ENCODE measurements around the gene DDX39B.

DDX39B gene

DNA sequence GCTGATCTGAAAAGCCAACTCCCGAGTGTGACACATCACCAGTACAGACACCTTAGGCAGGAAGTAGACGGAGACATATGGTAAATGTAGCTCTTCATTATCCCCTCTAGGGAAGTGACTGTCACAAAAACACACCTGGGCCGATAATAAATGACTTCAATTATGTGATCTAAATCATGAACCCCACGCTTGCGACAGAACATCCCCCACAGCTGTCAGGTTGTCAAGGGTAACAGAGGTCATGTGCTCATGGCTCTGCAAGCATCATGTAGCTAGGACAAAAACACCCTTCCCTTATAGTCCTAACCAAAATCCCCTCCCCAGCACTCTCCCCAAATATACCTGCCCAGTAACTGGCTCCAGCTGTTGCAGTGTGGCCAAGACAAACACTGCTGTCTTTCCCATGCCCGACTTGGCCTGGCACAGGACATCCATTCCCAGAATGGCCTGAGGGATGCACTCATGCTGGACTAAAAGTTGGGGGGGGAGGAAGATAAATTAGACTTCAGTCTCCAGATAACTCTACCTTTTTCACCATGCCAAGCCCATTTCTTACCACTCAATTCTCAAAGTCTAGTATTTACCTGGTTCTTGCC, 2.9 kb downstream of the DDX39B start:
- Histone ChIP-seq H3K4me1 (ENCODE audit: control insufficient read depth, insufficient read depth, low read length, poor library complexity, severe bottlenecking) (peaks cover 23% of the 10 kb centered on the region), H3K27ac (ENCODE audit: insufficient read depth, low read length, poor library complexity, severe bottlenecking) (peak overlapping the region; percentile 93), H3K27me3 (replicated peaks; ENCODE audit: control insufficient read depth, insufficient read depth, low read length, poor library complexity, severe bottlenecking) (no peaks in the 10 kb centered on the region), H3K36me3 (ENCODE audit: control insufficient read depth, insufficient read depth, low read length) (peaks cover 60% of the 10 kb centered on the region), H3K4me3 (ENCODE audit: insufficient read depth, low read depth, low read length, poor library complexity, severe bottlenecking) (no peak overlapping the region), H3K9me3 (ENCODE audit: control insufficient read depth, low read length) (no peaks in the 10 kb centered on the region)
- DNase-seq = no peak

DNA sequence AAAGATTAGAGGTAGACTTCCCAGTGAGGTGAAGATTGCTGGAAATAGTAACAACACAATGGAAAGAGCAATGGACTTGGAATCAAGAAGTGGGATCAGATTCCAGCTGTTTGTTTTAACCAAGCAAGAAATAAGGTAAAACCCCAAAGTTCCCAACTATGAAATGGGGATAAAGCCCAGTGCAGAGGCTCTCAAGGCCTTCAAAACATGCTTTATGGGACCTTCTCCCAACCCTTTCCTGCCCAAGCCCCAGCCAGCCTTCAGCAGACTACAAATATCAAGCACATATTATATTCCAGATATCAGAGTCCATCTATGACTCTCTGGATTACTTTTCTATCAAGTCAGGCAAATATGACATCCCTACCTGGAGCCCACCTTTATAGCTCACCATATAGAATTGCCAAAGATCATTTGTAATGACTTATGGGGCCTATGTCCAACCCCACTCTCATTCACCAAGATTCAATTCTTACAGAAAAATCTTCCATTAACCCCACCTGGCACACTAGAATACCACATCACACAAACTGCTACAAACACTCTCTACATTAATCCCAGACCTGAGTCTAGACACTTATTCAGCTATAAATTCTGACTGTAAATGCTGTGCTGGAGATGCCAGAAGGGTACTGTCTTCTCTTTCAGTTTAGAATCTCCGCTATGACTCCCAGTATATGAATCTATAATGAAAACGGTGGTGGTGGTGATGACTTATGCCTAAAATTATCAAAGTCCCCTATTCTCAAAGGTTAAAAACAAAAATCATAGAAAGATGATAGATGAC, 6.1 kb downstream of the DDX39B start:
- H3K27ac ChIP-seq (ENCODE audit: insufficient read depth, low read length, poor library complexity, severe bottlenecking) = no peak overlapping the region
- no peaks in the 10 kb centered on the region for H3K27me3 ChIP-seq (replicated peaks; ENCODE audit: control insufficient read depth, insufficient read depth, low read length, poor library complexity, severe bottlenecking)
- no peaks in the 10 kb centered on the region for H3K9me3 ChIP-seq (ENCODE audit: control insufficient read depth, low read length)
- H3K4me3 ChIP-seq (ENCODE audit: insufficient read depth, low read depth, low read length, poor library complexity, severe bottlenecking) = no peak overlapping the region
- H3K36me3 ChIP-seq (ENCODE audit: control insufficient read depth, insufficient read depth, low read length) = peaks cover 92% of the 10 kb centered on the region
- DNase-seq = no peak
- peaks cover 18% of the 10 kb centered on the region for H3K4me1 ChIP-seq (ENCODE audit: control insufficient read depth, insufficient read depth, low read length, poor library complexity, severe bottlenecking)

DNA sequence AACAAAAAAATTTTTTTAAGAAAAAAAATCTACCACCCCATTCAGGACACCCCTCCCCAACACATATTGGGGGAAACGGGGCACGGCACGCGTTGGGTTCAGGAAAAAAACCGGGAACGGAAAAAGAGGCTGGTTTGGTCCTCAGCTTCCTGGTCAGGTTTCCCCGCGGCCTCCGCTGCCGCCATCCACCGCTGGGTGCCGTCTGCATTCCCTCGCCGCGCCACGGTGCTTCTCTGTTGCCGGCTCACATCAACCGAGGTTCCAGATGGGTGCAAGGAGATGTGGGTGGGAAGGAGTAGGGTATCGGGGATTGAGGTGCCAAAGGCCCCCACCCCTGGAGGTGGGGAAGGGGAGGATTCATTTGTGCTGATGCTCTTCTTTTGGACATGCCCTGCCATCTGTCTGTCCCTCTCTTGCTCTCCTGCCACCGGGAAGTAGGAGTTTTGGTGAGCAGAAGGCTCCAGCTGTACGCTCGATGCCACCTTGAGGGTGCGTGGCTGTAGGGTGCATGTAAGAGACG, 7.2 kb downstream of the DDX39B start:
- no peak for DNase-seq
- Histone ChIP-seq H3K4me1 (ENCODE audit: control insufficient read depth, insufficient read depth, low read length, poor library complexity, severe bottlenecking) (peaks cover 7% of the 10 kb centered on the region), H3K27ac (ENCODE audit: insufficient read depth, low read length, poor library complexity, severe bottlenecking) (no peak overlapping the region), H3K36me3 (ENCODE audit: control insufficient read depth, insufficient read depth, low read length) (peaks cover 97% of the 10 kb centered on the region), H3K9me3 (ENCODE audit: control insufficient read depth, low read length) (no peaks in the 10 kb centered on the region), H3K4me3 (ENCODE audit: insufficient read depth, low read depth, low read length, poor library complexity, severe bottlenecking) (no peak overlapping the region), H3K27me3 (replicated peaks; ENCODE audit: control insufficient read depth, insufficient read depth, low read length, poor library complexity, severe bottlenecking) (no peaks in the 10 kb centered on the region)

DNA sequence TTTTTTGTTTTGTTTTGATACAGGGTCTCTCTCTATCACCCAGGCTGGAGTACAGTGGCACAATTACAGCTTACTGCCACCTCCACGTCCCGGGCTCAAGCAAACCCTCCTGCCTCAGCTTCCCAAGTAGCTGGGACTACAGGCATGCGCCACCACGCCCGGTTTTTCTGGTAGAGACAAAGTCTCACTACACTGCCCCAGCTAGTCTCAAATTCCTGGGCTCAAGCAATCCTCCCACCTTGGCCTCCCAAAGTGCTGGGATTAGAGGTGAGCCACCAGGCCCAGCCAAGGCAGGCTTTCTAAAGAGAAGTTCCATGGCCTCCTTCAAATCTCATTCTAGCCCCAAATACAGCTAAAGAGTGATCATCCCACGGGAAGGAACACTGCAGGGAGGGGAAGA, 7.8 kb downstream of the DDX39B start:
- no peaks in the 10 kb centered on the region for H3K9me3 ChIP-seq (ENCODE audit: control insufficient read depth, low read length)
- no peak for DNase-seq
- no peak overlapping the region for H3K4me3 ChIP-seq (ENCODE audit: insufficient read depth, low read depth, low read length, poor library complexity, severe bottlenecking)
- H3K4me1 ChIP-seq (ENCODE audit: control insufficient read depth, insufficient read depth, low read length, poor library complexity, severe bottlenecking) = peaks cover 1% of the 10 kb centered on the region
- H3K27me3 ChIP-seq (replicated peaks; ENCODE audit: control insufficient read depth, insufficient read depth, low read length, poor library complexity, severe bottlenecking) = no peaks in the 10 kb centered on the region
- H3K27ac ChIP-seq (ENCODE audit: insufficient read depth, low read length, poor library complexity, severe bottlenecking) = peak overlapping the region; percentile 14
- peaks cover 93% of the 10 kb centered on the region for H3K36me3 ChIP-seq (ENCODE audit: control insufficient read depth, insufficient read depth, low read length)

DNA sequence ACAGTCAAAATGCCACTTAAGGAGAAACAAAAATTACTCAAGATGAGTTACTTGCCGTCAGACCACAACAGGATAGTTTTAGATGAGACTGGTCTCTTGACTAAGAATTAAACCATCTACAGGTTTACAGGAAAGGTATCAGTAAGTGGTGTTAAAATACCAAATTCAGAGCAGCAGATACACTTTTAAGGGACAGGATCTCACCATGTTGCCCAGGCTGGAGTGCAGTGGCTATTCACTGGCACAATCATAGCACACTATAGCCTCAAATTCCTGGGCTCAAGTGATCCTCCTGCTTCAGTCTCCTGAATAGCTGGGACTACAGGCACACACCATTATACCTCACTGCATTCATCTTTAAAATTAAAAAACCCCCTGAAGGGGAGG, 8.4 kb downstream of the DDX39B start:
- no peak overlapping the region for H3K4me3 ChIP-seq (ENCODE audit: insufficient read depth, low read depth, low read length, poor library complexity, severe bottlenecking)
- no peaks in the 10 kb centered on the region for H3K4me1 ChIP-seq (ENCODE audit: control insufficient read depth, insufficient read depth, low read length, poor library complexity, severe bottlenecking)
- no peak overlapping the region for H3K27ac ChIP-seq (ENCODE audit: insufficient read depth, low read length, poor library complexity, severe bottlenecking)
- no peak for DNase-seq
- H3K27me3 ChIP-seq (replicated peaks; ENCODE audit: control insufficient read depth, insufficient read depth, low read length, poor library complexity, severe bottlenecking) = no peaks in the 10 kb centered on the region
- no peaks in the 10 kb centered on the region for H3K9me3 ChIP-seq (ENCODE audit: control insufficient read depth, low read length)
- H3K36me3 ChIP-seq (ENCODE audit: control insufficient read depth, insufficient read depth, low read length) = peaks cover 87% of the 10 kb centered on the region

DNA sequence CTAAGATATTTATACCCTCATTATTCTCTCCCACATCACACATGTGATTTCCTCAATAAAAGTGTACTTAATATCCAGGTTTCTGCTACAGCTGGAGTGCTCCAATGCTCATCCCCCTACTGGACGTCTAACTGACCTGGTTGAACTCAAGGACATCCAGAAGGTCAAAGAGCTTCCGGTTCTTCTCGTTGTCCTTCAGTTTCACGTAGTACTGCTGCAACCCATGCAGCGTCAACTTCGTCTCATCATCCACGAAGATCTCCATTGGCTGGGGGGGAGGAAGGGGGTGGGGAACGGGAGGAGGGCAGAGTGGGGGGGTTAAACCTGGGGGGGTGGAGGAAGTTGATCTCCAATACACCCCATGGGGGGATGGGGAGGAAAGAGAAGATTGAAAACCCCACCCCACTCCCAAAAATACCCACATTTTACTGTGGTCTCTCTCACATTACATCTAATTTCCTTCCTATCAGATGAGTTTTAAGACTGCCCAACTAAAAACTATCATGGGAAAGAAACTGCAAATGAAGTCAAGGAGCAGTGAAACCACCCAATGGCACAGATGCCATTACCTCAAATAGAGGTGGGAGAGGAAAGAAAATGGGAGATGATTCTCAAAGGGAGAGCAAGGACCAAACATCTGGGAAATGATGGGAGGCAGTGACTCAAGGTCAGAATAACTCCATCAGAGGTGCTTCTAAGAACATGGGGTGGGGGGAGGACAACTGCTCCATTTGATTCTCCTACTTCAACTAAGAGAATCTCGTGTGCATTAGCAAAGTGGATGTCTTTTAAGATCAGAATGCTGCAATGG, 9.0 kb downstream of the DDX39B start:
- no peaks in the 10 kb centered on the region for H3K27me3 ChIP-seq (replicated peaks; ENCODE audit: control insufficient read depth, insufficient read depth, low read length, poor library complexity, severe bottlenecking)
- no peak for DNase-seq
- no peak overlapping the region for H3K27ac ChIP-seq (ENCODE audit: insufficient read depth, low read length, poor library complexity, severe bottlenecking)
- peaks cover 82% of the 10 kb centered on the region for H3K36me3 ChIP-seq (ENCODE audit: control insufficient read depth, insufficient read depth, low read length)
- no peak overlapping the region for H3K4me3 ChIP-seq (ENCODE audit: insufficient read depth, low read depth, low read length, poor library complexity, severe bottlenecking)
- H3K9me3 ChIP-seq (ENCODE audit: control insufficient read depth, low read length) = no peaks in the 10 kb centered on the region
- H3K4me1 ChIP-seq (ENCODE audit: control insufficient read depth, insufficient read depth, low read length, poor library complexity, severe bottlenecking) = no peaks in the 10 kb centered on the region

DNA sequence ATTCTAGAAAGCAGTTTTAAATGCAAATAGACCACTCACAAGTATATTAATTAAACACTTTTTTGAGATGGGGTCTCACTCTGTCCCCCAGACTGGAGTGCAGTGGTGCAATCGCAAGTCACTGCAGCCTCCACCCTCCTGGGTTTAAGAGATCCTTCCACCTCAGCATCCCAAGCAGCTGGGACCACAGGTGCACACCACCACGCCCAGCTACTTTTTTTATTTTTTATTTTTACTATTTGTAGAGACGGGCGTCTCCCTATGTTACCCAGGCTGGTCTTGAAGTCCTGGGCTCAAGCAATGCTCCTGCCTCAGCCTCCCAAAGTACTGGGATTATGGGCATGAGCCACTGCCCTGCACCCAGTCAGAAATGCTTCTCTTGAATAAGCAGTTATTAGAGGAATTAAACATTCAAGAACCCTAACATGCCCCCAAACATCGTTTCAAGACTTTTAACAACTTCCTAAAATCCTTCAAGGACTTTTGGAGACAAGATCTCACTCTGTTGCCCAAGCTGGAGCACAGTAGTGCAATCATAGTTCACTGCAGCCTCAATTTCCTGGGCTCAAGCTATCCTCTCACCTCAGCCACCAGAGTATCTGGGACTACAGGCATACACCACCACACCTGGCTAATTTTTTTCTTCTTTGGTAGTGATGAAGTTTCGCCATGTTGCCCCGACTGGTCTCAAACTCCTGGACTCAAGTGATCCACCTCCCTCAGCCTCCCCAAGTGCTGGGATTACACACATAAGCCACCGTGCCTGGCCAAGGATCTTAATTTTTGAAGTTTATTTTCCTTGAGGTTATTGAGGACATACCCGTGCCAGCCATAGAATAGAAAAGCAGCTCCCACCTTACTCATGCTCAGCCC, 9.8 kb downstream of the DDX39B start:
- Histone ChIP-seq H3K9me3 (ENCODE audit: control insufficient read depth, low read length) (no peaks in the 10 kb centered on the region), H3K27me3 (replicated peaks; ENCODE audit: control insufficient read depth, insufficient read depth, low read length, poor library complexity, severe bottlenecking) (no peaks in the 10 kb centered on the region), H3K36me3 (ENCODE audit: control insufficient read depth, insufficient read depth, low read length) (peaks cover 75% of the 10 kb centered on the region), H3K27ac (ENCODE audit: insufficient read depth, low read length, poor library complexity, severe bottlenecking) (no peak overlapping the region), H3K4me3 (ENCODE audit: insufficient read depth, low read depth, low read length, poor library complexity, severe bottlenecking) (no peak overlapping the region), H3K4me1 (ENCODE audit: control insufficient read depth, insufficient read depth, low read length, poor library complexity, severe bottlenecking) (no peaks in the 10 kb centered on the region)
- DNase-seq = no peak

DNA sequence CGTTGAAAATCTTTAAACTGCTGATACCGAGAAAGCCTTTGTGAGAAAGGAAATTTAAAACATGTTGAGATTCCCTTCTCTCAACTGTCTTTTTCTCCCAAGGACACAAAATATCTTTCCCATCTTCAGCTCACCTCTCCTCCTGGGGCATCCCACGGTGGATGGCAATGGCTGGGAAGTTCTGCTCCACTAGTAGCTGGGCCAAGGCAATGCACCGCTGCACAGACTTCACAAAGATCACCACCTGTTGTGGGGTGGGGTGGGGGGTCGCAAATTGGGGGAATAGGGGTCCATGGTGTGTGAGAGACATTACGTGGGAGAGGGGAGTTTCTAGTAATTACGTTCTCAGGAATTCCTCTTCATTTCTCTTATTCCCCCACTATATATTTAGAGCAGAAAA, 10.6 kb downstream of the DDX39B start:
- H3K27me3 ChIP-seq (replicated peaks; ENCODE audit: control insufficient read depth, insufficient read depth, low read length, poor library complexity, severe bottlenecking) = no peaks in the 10 kb centered on the region
- H3K4me1 ChIP-seq (ENCODE audit: control insufficient read depth, insufficient read depth, low read length, poor library complexity, severe bottlenecking) = no peaks in the 10 kb centered on the region
- no peak overlapping the region for H3K27ac ChIP-seq (ENCODE audit: insufficient read depth, low read length, poor library complexity, severe bottlenecking)
- no peaks in the 10 kb centered on the region for H3K9me3 ChIP-seq (ENCODE audit: control insufficient read depth, low read length)
- H3K4me3 ChIP-seq (ENCODE audit: insufficient read depth, low read depth, low read length, poor library complexity, severe bottlenecking) = no peak overlapping the region
- no peak for DNase-seq
- H3K36me3 ChIP-seq (ENCODE audit: control insufficient read depth, insufficient read depth, low read length) = peaks cover 67% of the 10 kb centered on the region

DNA sequence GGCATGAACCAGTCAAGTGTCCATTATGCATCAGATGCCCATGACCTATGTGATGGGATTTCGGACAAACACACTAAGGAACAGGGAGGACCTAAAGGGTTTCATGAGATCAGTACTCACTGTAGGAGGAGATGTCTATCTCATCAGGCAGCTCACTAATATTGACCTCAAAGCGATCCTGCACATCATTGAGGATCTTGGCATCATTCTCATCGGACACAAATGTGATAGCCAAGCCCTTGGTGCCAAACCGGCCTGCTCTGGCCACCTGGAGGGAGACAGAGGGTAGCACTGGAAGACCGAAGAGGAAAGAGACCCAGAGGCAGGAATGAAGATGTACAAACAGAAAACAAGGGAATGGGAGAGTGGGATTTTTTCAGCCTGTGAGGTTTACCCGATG, 11.1 kb downstream of the DDX39B start:
- H3K36me3 ChIP-seq (ENCODE audit: control insufficient read depth, insufficient read depth, low read length) = peaks cover 62% of the 10 kb centered on the region
- DNase-seq = no peak
- H3K4me3 ChIP-seq (ENCODE audit: insufficient read depth, low read depth, low read length, poor library complexity, severe bottlenecking) = no peak overlapping the region
- H3K27ac ChIP-seq (ENCODE audit: insufficient read depth, low read length, poor library complexity, severe bottlenecking) = no peak overlapping the region
- H3K4me1 ChIP-seq (ENCODE audit: control insufficient read depth, insufficient read depth, low read length, poor library complexity, severe bottlenecking) = no peaks in the 10 kb centered on the region
- H3K9me3 ChIP-seq (ENCODE audit: control insufficient read depth, low read length) = no peaks in the 10 kb centered on the region
- no peaks in the 10 kb centered on the region for H3K27me3 ChIP-seq (replicated peaks; ENCODE audit: control insufficient read depth, insufficient read depth, low read length, poor library complexity, severe bottlenecking)

Data from effector memory CD4-positive, alpha-beta T cell (primary cell).